Omental fat pad (tissue), 4 donors: ENCODE measurements around the gene C14orf119. TPM values are rescaled to one million over a fixed set of nuclear protein-coding genes. Genes with fewer than 3 reads are reported as not detected.

Experiments
- ATAC-seq: fragments of 150-250 bp; one replicate; pipeline ENCODE4 v1.9.1; 2016; ENCODE audit warnings: mild to moderate bottlenecking, moderate library complexity; ENCODE audit not compliant: low FRiP score
- DNase-seq: peaks from one replicate; pipeline ENCODE4 v3.0.0-alpha.2; 2019; ENCODE audit warnings: low spot score
- CTCF ChIP-seq, 3 donors: fragments of 450-650 bp; IDR thresholded peaks; one replicate each; pipeline ENCODE4 v1.5.1; 2016 to 2017; ENCODE audit warnings: antibody characterized with exemption in 3 of 3, mild to moderate bottlenecking in 3 of 3, moderate library complexity in 2 of 3
- total RNA-seq, 4 donors: library from RNA; depleted of rRNA; stranded (reverse); fragments of >200 nt; gene quantifications; one replicate each; pipeline ENCODE4 v1.1.0, GENCODE V29; 2016

The C14orf119 gene
- total RNA-seq, 4 donors from 2014 or later, result 39.2 to 46.7 (median 43.6) TPM

GRCh38 chr14:23115918-23116317 is 20.6 kb downstream of the C14orf119 start:
- TF ChIP-seq CTCF (IDR thresholded peaks at IDR 0.05), result no peak
- ATAC-seq, result no peak
- DNase-seq, result no peak

- TF ChIP-seq CTCF (IDR thresholded peaks at IDR 0.05), result no peak
- ATAC-seq, result no peak
- DNase-seq, result no peak
These were observed 22.2 kb downstream of the C14orf119 start for GRCh38 chr14:23117371-23118020.

- DNase-seq (no peak), ATAC-seq (no peak)
- TF ChIP-seq CTCF (IDR thresholded peaks at IDR 0.05), result no peak
These were observed 23.4 kb downstream of the C14orf119 start, which contains the start of gene CEBPE for GRCh38 chr14:23118506-23119362. CEBPE (minus strand) TSS chr14:23119255; CDS start chr14:23119091, 164 bp downstream.

- TF ChIP-seq CTCF (IDR thresholded peaks at IDR 0.05), result no peak
- DNase-seq (no peak), ATAC-seq (no peak)
These were observed 24.3 kb downstream of the C14orf119 start for GRCh38 chr14:23119363-23120327.

- peak; percentile 10 to 100 (median 97) for TF ChIP-seq CTCF (IDR thresholded peaks at IDR 0.05)
- ATAC-seq, result peak; percentile 88
These were observed 25.4 kb downstream of the C14orf119 start for GRCh38 chr14:23120541-23121251.

GRCh38 chr14:23121361-23121771 is 26.1 kb downstream of the C14orf119 start:
- no peak for TF ChIP-seq CTCF (IDR thresholded peaks at IDR 0.05)
- DNase-seq (no peak), ATAC-seq (peak; percentile 79)

More at GRCh38 chr14:23120541-23121251, 25.4 kb downstream of the C14orf119 start:
- DNase-seq, result peak; percentile 80
